Stimulated activated CD8-positive, alpha-beta memory T cell treated with anti-CD3 and anti-CD28 coated beads, Interleukin-2, amount 100 ng/mL, for 1 hour (primary cell): ENCODE data around the gene GGA1.
A peak's percentile ranks its signal among the peaks of the same experiment; 100 is the strongest.

Experiments used
- DNase-seq, 2 donors: peaks; one replicate each; pipeline ENCODE4 v3.0.0-alpha.2; 2020; ENCODE audit warnings: low read depth in 2 of 2

GGA1 gene

DNA sequence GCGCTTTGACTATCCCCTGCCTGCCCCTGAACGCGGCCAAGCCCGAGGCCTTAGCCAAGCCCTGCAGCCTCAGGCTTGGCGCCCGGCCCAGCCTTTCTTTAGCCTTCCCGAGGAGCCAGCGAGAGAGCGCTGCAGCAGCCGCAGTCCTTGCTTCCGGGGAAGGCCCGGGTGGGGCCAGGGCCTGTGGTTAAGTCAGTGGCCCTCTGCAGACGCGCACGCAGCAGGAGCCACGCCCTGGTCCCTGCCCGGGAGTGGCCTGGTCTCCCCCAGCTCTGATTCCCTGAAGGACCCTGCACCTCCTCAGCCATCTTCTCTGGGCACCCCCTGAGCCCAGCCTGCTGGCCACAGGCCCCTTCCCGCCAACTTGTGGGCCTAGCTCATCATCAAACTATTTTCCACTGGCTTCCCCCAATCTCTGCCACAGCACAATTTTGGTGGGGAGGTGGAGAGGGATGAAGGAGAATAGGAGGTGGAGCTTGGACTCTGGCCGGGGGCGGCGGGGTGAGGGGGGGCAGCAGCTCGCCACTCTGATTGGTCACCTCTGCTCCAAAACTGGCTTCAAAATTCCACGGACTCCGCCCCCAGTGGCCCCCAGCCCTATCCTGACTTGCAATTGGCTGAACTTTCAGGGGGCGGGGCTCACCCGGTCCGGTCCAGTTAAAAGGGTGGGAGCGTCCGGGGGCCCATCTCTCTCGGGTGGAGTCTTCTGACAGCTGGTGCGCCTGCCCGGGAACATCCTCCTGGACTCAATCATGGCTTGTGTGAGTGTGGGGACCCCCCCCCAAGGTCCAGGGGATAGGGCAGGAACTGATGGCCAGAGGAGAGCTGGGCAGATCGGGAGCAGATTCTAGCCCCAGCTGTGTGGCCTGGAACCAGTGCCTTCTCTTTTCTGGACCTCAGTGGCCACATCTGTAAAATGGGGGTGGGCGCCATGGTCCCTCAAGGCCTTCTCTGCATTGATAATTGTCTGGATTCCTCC lies 66.6 kb downstream of the GGA1 start, which contains the start of gene LGALS1:
Gene LGALS1, plus strand, starts transcription at position 686 of the 979 bp plus-strand sequence. Its CDS starts 67 bp downstream, at position 753.
- peak in 1 of 2 donors; percentile 41 for DNase-seq

DNA sequence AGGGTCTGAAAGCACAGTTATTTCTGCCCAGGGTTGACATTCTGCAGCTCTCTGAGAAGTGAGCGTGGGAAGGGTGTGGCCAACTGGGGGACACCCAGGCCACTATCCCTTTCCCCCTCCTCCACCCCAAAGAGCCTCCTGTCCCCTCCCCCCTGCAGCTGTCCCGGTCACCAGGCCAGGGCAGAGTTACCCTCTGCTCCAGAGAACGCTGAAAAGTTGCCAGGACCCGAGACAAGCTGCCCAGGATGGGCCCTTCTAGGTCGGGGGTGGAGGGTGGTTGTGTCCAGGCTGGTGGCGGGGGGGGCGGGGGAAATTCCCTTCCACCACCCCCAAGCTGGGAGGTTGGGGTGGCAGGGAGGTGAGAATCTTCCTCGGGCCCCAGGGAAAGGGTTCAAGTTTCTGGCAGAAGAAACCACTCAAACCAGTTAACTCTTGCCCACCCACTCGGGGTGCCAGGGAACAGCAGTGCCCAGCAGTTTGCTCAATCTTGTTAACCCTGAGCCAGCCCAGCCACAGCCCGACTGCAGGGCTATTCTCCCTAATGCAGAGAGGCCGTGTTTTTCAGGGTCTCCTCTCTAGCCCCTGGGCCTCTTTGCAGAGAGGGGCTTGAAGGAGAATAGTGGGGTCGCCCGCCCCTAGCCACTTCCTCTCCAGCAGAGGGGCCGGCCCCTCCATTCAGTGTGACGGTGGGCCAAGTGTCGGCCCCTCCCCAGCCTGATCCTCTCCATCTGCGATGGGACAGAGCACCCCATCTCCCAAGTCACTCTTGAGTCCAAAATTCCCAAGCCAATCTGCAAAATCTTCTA lies 67.5 kb downstream of the GGA1 start:
- no peak for DNase-seq

GRCh38 chr22:37676736-37677492 lies 68.3 kb downstream of the GGA1 start:
- peak; percentile 90 to 92 for DNase-seq

GRCh38 chr22:37677493-37677974 lies 68.9 kb downstream of the GGA1 start:
- no peak for DNase-seq

DNA sequence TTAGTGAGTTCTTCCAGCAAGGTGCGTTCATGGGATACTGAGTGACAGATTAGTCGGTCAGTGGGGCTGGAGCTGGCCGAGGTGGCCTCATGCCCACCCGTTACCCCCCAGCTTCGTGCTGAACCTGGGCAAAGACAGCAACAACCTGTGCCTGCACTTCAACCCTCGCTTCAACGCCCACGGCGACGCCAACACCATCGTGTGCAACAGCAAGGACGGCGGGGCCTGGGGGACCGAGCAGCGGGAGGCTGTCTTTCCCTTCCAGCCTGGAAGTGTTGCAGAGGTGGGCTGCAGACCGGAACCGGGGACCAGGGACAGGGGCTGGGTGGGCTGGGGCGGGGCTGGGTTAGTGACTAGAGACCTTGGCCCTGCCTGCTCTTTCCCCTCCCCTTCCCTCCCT lies 69.7 kb downstream of the GGA1 start:
- no peak for DNase-seq

GRCh38 chr22:37679670-37680069 lies 71.0 kb downstream of the GGA1 start:
- no peak for DNase-seq

GRCh38 chr22:37680191-37680851 lies 71.7 kb downstream of the GGA1 start:
- no peak for DNase-seq

GRCh38 chr22:37681001-37681424 lies 72.4 kb downstream of the GGA1 start:
- no peak for DNase-seq

- peak in 1 of 2 donors; percentile 42 for DNase-seq
These were observed 73.0 kb downstream of the GGA1 start for GRCh38 chr22:37681556-37682049.
